ENCODE data around the gene UBE2J1.

The UBE2J1 gene

DNA sequence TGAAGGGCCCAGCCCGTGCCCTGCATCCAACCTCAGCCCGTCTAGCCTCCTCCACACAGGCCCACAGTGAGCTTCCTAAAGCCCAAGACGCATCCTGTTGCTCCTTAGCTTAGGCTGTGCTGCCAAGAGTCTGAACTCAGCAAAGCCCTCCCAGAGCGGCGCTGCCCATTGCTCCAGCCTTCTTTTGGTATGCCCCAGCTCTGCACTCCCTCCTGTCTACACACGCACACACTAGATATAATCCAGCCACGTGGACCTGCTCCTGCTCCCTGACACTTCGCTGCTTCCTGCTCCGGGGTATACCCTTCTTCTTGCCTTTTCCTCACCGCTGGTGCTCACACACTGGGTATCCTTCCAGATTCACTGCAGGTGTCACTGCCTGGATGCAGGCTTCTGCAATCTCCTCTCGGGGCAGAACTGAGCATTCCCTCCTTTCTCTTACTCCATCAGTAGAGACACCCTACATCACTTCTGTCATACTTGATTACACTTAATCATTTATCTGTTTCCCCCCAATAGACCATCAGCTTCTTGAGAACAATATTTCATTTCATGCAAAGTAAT is 61.2 kb downstream of the UBE2J1 start:
- DNase-seq (ENCODE audit: low read depth, low spot score) = no peak

- no peak for DNase-seq (ENCODE audit: low read depth, low spot score)
Observed at GRCh38 chr6:89290401-89291155, 61.9 kb downstream of the UBE2J1 start.

DNA sequence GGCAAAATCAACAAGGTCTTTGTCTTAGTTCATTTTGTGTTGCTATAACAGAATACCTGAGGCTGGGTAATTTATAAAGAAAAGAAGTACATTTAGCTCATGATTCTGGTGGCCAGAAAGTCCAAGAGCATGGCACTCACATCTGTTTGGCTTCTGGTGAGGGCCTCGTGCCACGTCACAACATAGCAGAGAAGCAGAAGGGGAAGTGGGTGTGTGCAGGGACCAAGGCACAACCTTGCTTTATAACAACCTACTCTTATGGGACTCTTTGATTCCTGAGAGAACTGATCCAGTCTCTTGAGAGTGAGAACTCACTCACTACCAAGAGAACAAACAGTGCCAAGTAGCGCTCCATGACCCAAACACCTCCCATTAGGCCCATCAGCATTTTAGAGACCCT is 62.8 kb downstream of the UBE2J1 start:
- no peak for DNase-seq (ENCODE audit: low read depth, low spot score)

DNA sequence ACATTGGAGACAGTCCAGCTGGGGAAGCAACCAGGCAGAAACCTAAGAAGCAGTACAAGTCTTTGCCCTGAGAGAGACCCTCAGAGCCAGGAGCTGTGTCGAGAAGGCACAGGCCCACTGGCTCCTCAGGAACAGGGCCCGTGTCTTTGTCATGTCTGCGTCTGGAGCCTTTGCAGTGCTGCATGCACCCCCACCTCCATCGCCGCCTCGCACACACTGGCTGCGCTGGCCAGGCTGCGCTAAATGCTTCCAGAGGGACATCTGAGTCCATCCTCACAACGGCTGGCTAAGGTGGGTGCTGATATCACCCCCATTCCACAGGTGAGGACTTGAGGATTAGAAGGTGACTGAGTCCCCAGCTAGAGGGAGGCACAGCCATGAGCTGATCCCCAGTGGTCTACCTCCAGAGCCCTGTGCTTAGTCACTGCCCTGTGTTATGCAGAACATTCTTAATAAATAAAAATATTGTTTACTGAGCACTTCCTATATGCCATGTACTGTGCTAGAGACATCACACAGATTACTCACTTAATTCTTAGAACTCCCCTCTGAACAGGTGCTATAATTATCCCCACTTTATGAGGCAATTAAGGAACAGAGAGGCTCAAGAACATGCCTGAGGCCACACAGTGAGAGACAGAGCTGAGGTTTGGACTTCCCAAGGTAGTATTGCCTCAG is 65.0 kb downstream of the UBE2J1 start:
- DNase-seq (ENCODE audit: low read depth, low spot score) = no peak

- no peak for DNase-seq (ENCODE audit: low read depth, low spot score)
Observed at GRCh38 chr6:89286516-89286915, 66.0 kb downstream of the UBE2J1 start.

DNA sequence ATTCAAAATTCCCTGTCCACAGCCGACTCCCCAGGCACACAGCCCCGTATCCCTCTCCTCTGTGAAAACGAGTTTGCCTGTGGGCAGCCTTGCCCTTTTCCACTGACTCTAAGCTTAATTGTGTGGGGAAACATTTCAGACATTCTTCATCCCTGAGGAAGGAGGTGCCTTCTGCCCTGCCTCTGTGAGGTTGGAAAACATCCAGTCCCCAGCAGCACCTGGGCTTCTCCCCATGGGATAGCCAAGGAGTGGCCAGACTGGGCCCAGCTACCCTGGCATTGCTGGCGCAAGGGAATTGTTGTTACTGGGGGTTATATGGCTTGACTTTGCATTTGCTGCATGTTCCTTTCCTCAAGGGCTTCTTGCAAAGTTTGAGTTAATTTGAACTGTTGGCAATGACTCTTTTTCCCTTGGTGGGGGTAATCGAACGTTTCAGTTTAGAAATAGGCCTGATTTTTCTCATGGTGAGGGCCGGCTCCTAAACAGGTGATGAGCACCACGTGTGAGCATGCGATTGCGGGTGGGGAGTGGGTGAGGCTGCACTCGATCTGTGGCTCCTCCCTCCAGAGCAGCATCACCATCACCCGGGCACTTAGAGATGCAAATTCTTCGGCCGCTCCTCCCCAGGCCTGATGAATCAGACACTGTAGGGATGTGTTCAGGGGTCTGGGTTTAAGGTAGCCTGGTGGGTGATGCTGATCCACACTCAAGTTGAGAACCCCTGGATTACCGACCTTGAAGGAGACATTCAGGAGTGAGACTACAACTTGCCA is 67.4 kb downstream of the UBE2J1 start:
- DNase-seq (ENCODE audit: low read depth, low spot score) = no peak

DNA sequence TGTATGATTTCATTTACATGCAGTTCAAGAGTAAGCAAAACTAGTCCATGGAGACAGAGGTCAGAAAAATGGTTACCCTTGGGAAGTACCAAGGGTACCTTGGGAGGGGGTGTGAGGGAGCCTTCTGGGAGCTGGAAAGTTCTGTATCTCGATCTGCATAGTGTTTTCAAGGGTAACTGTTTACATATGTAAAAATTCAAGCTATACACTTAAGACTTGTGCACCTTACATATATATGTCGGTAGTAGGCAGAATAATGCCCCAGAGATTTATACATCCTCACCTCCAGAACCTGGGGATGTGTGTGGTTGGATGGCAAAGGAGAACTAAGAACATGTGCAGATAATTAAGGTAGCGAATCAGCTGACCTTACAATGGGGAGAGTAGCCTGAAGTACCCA is 68.4 kb downstream of the UBE2J1 start:
- DNase-seq (ENCODE audit: low read depth, low spot score) = no peak

- DNase-seq (ENCODE audit: low read depth, low spot score) = no peak
Observed at GRCh38 chr6:89282749-89283148, 69.8 kb downstream of the UBE2J1 start.

GRCh38 chr6:89281779-89282246 is 70.7 kb downstream of the UBE2J1 start:
- peak; percentile 85 for DNase-seq (ENCODE audit: low read depth, low spot score)

- no peak for DNase-seq (ENCODE audit: low read depth, low spot score)
Observed at GRCh38 chr6:89278956-89279355, 73.6 kb downstream of the UBE2J1 start.

Data from ELF-1 (cell line).